Activated naive CD4-positive, alpha-beta T cell treated with anti-CD3 and anti-CD28 coated beads, Interleukin-2, amount 50 U/mL, for 72 hours (primary cell): Measurements from ENCODE around the gene DIPK2A. TPM values are rescaled to one million over a fixed set of nuclear protein-coding genes. Genes with fewer than 3 reads are reported as not detected.

Experiments
- ATAC-seq, 2 donors: fragments of 150-1000 bp; cut with Tn5 transposase; 2 replicates each; pipeline ENCODE4 v1.10.0; 2021; ENCODE audit warnings: mild to moderate bottlenecking in 2 of 2, moderate library complexity in 2 of 2
- DNase-seq, 2 donors: peaks; one replicate each; pipeline ENCODE4 v3.0.0; 2021 to 2022; ENCODE audit warnings: low spot score in 2 of 2
- H3K27ac Mint-ChIP-seq, 2 donors: one replicate each; pipeline ENCODE4 v1.8.0; 2022; ENCODE audit warnings: mild to moderate bottlenecking in 2 of 2, mixed read lengths in 2 of 2
- H3K36me3 Mint-ChIP-seq, 2 donors: one replicate each; pipeline ENCODE4 v1.8.0; 2022; ENCODE audit warnings: mixed read lengths in 2 of 2
- H3K9me3 Mint-ChIP-seq, 2 donors: one replicate each; pipeline ENCODE4 v1.8.0; 2022; ENCODE audit warnings: mixed read lengths in 2 of 2
- total RNA-seq, 2 donors: library from RNA; stranded (reverse); gene quantifications; one replicate each; pipeline ENCODE4 v1.2.3, GENCODE V29; 2022

The DIPK2A gene
- total RNA-seq, 2 donors from 2014 or later = 7.8 to 19.8 TPM

- DNase-seq (peak in 1 of 2 donors; percentile 77), ATAC-seq (peak; percentile 7 to 11)
- Mint-ChIP-seq H3K9me3 (no peaks in the 10 kb centered on the region), H3K27ac (peak overlapping the region; percentile 92 to 94), H3K36me3 (peaks cover 0 to 8% of the 10 kb centered on the region in 2 donors)
These were observed 507 bp downstream of the DIPK2A start for GRCh38 chr3:143972155-143972504.

DNA sequence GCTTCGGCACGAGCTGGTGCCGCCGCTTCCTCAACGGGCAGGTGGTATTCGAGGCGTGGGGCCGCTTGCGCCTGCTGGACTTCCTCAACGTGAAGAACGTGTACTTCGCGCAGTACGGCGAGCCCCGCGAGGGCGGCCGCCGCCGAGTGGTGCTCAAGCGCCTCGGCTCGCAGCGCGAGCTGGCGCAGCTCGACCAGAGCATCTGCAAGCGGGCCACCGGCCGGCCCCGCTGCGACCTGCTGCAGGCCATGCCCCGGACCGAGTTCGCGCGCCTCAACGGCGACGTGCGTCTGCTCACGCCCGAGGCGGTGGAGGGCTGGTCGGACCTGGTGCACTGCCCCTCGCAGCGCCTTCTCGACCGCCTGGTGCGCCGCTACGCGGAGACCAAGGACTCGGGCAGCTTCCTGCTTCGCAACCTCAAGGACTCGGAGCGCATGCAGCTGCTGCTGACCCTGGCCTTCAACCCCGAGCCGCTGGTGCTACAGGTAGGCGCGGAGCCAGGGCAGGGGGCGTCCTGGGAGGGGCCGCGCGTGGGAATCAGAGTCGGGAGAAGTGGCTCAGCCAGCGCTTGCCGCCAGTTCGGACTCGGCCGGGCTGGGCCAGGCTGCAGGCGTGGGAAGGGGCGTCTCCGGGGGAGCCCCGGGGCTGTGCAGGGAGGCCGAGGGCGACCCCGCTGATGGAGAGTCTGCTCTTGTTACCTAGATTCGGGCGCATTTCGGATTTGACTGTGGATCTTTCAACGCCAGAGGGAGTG, 1.1 kb downstream of the DIPK2A start:
- peak; percentile 63 to 76 for DNase-seq
- no peaks in the 10 kb centered on the region for H3K9me3 Mint-ChIP-seq
- peak overlapping the region; percentile 92 to 95 for H3K27ac Mint-ChIP-seq
- H3K36me3 Mint-ChIP-seq = peaks cover 0 to 8% of the 10 kb centered on the region in 2 donors
- ATAC-seq = peak; percentile 18 to 23

GRCh38 chr3:143973259-143974021, 1.8 kb downstream of the DIPK2A start:
- Mint-ChIP-seq H3K27ac (peak overlapping the region; percentile 92 to 95), H3K9me3 (no peaks in the 10 kb centered on the region), H3K36me3 (peaks cover 0 to 8% of the 10 kb centered on the region in 2 donors)
- DNase-seq (no peak), ATAC-seq (peak in 1 of 2 donors; percentile 19)

DNA sequence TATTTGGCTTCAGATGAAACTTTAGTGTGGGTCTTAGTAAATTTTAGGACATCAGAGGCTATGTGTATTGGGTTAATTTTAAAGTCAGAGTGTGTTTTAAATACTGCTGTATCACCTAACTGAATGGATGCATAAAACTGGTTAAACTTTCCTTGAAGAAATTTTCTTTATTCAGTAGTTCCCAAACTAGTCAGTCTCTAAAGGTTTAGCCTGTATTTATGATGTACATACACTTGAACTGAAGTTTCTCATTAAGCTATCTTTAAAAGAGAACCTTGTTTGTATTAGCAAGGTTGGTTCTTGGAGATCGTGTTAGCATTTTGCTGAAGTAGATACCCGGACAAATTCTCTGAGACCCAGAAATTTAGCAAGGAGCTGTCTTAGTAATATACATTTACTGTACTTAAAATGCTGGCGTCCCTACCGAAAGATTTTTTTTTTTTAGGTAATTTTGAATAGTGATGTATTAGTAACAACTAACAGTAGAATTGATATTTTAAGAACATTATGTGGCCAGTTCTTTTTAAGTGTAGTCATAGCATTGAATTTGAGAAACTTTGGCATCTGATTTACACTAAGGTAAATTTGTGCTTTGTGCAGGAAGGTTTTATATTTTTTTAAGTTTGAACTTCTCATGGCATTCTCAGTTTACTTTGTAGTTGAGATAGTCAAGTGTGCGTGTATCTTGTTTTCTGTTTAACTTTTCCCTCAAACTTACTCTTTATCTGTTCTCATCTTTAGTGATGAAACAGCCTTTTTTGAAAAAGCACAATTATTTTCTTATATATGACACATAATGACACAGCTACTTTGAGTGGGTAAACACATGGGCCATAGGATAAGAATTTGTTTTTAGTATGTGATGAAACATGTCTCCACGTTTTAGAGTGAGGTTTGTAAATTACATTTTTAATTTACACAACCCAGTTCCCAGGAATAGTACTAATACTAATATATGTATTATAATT, 2.9 kb downstream of the DIPK2A start:
- no peak for ATAC-seq
- Mint-ChIP-seq H3K9me3 (no peaks in the 10 kb centered on the region), H3K36me3 (peaks cover 0 to 8% of the 10 kb centered on the region in 2 donors), H3K27ac (peak overlapping the region in 1 of 2 donors; percentile 92)
- DNase-seq = no peak

DNA sequence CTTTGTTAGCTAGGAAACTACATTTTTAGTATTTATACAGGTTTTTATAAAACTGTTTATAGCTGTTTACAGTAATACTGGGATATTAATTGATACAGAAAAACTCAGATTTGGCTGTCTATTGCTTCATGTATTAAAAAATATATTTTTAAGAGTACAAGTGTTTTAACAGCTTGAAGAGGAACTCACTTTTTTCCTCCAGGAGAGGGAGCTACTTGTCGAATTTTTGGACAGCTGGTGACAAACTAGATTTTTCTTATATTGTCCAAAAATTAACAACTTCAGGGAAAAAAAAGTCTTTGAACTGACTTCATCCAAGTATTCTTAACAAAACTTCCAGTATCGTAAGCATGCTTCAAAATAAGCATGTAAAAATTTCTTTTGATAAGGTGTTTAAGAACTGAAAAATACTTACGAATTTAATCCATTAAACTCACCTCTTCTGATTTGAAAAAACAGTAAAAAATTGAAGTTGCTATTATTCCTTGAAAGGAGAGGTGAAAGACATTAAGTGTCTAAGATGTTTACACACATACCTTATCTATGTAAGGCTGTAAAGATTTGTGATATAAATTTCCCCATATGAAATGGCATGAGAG, 4.0 kb downstream of the DIPK2A start:
- H3K9me3 Mint-ChIP-seq = no peaks in the 10 kb centered on the region
- ATAC-seq = no peak
- DNase-seq = peak in 1 of 2 donors; percentile 7
- peaks cover 0 to 8% of the 10 kb centered on the region in 2 donors for H3K36me3 Mint-ChIP-seq
- H3K27ac Mint-ChIP-seq = no peak overlapping the region

GRCh38 chr3:143977341-143978262, 6.0 kb downstream of the DIPK2A start:
- peaks cover 8 to 12% of the 10 kb centered on the region in 2 donors for H3K36me3 Mint-ChIP-seq
- DNase-seq = no peak
- H3K9me3 Mint-ChIP-seq = peaks cover 0 to 2% of the 10 kb centered on the region in 2 donors
- no peak for ATAC-seq
- no peak overlapping the region for H3K27ac Mint-ChIP-seq

GRCh38 chr3:143978263-143978631, 6.6 kb downstream of the DIPK2A start:
- DNase-seq (no peak), ATAC-seq (no peak)
- no peak overlapping the region for H3K27ac Mint-ChIP-seq
- peaks cover 0 to 5% of the 10 kb centered on the region in 2 donors for H3K9me3 Mint-ChIP-seq
- H3K36me3 Mint-ChIP-seq = peaks cover 12 to 14% of the 10 kb centered on the region in 2 donors

DNA sequence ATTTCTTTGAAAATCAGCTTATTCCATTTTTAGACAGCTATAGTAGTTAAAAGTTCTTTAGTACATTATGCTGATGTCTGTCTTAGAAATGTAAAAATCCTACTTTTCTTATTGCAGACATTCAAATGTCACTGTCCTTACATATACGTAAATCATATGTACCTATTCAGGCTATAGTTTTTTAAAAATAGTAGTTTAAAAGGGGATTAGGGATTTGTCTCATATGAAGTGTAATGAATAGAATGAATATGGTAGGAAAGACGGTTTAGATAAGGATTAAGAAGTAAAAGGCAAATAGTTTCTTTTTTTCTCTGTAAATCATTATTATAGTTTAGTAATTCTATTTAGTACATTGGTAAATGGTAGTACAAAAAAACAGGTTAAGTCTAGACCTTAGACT, 7.4 kb downstream of the DIPK2A start:
- no peak overlapping the region for H3K27ac Mint-ChIP-seq
- peaks cover 0 to 5% of the 10 kb centered on the region in 2 donors for H3K9me3 Mint-ChIP-seq
- no peak for DNase-seq
- peaks cover 6 to 17% of the 10 kb centered on the region in 2 donors for H3K36me3 Mint-ChIP-seq
- no peak for ATAC-seq

- no peak overlapping the region for H3K27ac Mint-ChIP-seq
- H3K36me3 Mint-ChIP-seq = peaks cover 6 to 17% of the 10 kb centered on the region in 2 donors
- peaks cover 0 to 5% of the 10 kb centered on the region in 2 donors for H3K9me3 Mint-ChIP-seq
- DNase-seq (no peak), ATAC-seq (no peak)
These were observed 8.2 kb downstream of the DIPK2A start for GRCh38 chr3:143979813-143980212.

DNA sequence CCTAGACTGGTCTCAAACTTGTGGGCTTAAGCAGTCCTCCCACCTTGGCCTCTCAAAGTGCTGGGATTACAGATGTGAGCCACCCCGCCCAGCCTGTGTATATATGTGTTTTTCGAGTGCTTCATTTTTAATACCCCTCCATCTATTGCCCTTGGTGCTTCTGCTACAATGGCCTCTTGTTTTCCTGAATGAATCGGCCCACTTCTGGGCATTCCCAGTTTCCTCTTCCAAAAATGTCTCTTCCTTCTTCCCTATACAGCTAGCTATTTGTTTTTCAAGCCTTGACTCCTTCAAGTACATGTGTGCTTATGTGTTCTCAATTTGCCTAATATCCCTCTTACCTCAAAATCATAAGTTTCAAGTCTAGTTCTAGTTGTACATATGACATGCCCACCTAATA, 16.7 kb downstream of the DIPK2A start:
- ATAC-seq (no peak), DNase-seq (no peak)
- Mint-ChIP-seq H3K9me3 (no peaks in the 10 kb centered on the region), H3K36me3 (peaks cover 4 to 6% of the 10 kb centered on the region in 2 donors), H3K27ac (no peak overlapping the region)

- DNase-seq (no peak), ATAC-seq (no peak)
- Mint-ChIP-seq H3K27ac (no peak overlapping the region), H3K9me3 (no peaks in the 10 kb centered on the region), H3K36me3 (peaks cover 4 to 9% of the 10 kb centered on the region in 2 donors)
These were observed 17.8 kb downstream of the DIPK2A start for GRCh38 chr3:143989461-143989860.

DNA sequence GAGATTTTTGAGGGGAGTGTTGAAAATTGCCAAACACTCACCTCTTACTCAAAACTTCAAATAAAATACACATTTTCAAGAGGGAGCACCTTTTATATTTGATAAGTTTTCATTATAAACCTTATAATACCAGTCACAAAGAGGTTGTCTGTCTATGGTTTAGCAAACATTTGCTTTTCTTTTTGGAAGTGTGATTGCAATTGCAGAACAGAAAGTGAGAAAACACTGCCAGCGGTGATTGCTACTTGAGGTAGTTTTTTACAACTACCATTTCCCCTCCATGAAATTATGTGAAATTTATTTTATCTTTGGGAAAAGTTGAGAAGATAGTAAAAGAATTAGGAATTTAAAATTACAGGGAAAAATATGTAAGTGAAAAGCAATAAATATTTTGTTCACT, 20.1 kb downstream of the DIPK2A start:
- Mint-ChIP-seq H3K27ac (no peak overlapping the region), H3K36me3 (peaks cover 4 to 9% of the 10 kb centered on the region in 2 donors), H3K9me3 (no peaks in the 10 kb centered on the region)
- DNase-seq (no peak), ATAC-seq (no peak)

DNA sequence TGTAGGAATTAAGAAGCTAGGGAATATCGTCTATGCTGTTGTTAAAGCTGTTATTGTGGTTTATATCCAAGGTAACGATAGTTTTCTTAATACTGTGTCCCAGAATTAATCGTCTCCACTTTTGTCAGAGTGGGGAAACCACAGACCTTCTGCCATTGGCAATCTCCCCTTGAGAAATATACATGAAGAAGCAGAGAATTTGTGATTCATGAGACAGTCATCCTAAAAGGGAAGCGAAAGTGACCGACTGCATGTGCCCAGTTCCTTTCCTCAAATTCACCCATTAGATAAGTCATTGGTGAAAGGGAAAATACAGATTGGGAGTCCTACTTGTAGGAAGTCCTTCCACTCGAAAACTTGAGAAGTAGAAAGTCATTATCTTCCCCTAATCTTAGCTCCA, 26.6 kb downstream of the DIPK2A start:
- no peaks in the 10 kb centered on the region for H3K9me3 Mint-ChIP-seq
- ATAC-seq (no peak), DNase-seq (no peak)
- H3K27ac Mint-ChIP-seq = no peak overlapping the region
- H3K36me3 Mint-ChIP-seq = peaks cover 0 to 6% of the 10 kb centered on the region in 2 donors

- Mint-ChIP-seq H3K9me3 (no peaks in the 10 kb centered on the region), H3K36me3 (no peaks in the 10 kb centered on the region), H3K27ac (no peak overlapping the region)
- no peak for ATAC-seq
- no peak for DNase-seq
These were observed 31.4 kb downstream of the DIPK2A start for GRCh38 chr3:144003051-144003450.

DNA sequence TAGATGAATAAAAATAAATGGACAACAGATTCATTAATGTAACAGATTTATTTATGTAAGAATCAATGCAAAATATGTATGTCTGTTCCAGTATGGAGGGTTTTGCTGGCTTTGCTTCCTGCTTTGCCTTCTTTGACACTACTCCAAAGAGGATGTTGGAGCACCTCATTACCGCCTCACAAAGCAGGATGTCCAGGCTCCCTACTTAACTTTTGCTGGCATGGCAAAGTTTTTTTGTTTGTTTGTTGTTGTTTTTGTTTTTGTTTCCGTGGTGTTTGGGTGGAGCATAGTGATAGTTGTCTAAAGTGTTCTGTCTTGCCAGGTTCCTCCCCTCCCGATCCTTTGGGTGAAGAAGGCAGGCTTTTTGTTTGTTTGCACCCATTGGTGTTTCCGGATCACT, 38.7 kb downstream of the DIPK2A start:
- H3K27ac Mint-ChIP-seq = no peak overlapping the region
- no peaks in the 10 kb centered on the region for H3K9me3 Mint-ChIP-seq
- no peaks in the 10 kb centered on the region for H3K36me3 Mint-ChIP-seq
- ATAC-seq (no peak), DNase-seq (no peak)
